K562 (cell line): Measurements from ENCODE around the gene NRG2. TPM values are rescaled to one million over a fixed set of nuclear protein-coding genes. Genes with fewer than 3 reads are reported as not detected.

ENCODE experiments used
- ATAC-seq: fragments of 200-7000 bp; cut with Tn5 transposase; 3 replicates; pipeline ENCODE4 v1.9.1; 2020; ENCODE audit warnings: moderate library complexity
- BruUV-seq: library from RNA; stranded (reverse); fragments of 400-500 nt; replicated peaks from 2 replicates; lab custom pipeline; 2021; lab: Mats Ljungman, UMichigan
- CTCF ChIA-PET: fragments of 300-600 bp; formaldehyde crosslinking; extraction: SDS; loops from one replicate; lab custom pipeline; 2021; ENCODE audit warnings: low intra/inter-chr PET ratio; lab: Yijun Ruan, JAX
- POLR2A ChIA-PET: fragments of 300-600, 350-650 bp; sonication (Branson Sonifier 250); formaldehyde crosslinking; extraction: SDS; loops from one replicate; lab custom pipeline; 2021; ENCODE audit warnings: antibody characterized with exemption, inconsistent platforms; lab: Yijun Ruan, JAX
- DNase-seq, 4 experiments: peaks; one replicate each; pipeline versions ENCODE4 v3.0.0 to v3.0.0-alpha.2; 2011 to 2018; ENCODE audit warnings: low spot score in 3 of 4, mixed read lengths in 3 of 4; ENCODE audit errors: extremely low read depth in 1 of 4
- FAIRE-seq: peaks from 2 replicates; lab custom pipeline; 2011; peaks lifted over from hg19 to GRCh38; lab: Jason Lieb, UNC
- H2AFZ ChIP-seq: 2 replicates; pipeline ENCODE4 v1.6.0; 2011; ENCODE audit warnings: low read depth, low read length, control low read depth, inconsistent platforms
- H3K27ac ChIP-seq: fragments of 200-600 bp; 3 replicates; pipeline ENCODE4 v1.8.0; 2011; ENCODE audit warnings: low read depth, mild to moderate bottlenecking, control low read depth, inconsistent platforms, low read length, moderate library complexity, mixed read lengths; ENCODE audit errors: extremely low read depth
- H3K27me3 ChIP-seq, 2 experiments: fragments of 300-600 bp in 1 of 2; 2 replicates in 1 of 2; 3 replicates in 1 of 2; pipeline versions ENCODE4 v1.6.0 to v1.8.0; 2011; ENCODE audit warnings: inconsistent platforms in 2 of 2, low read length in 2 of 2, mild to moderate bottlenecking in 1 of 2, mixed read lengths in 1 of 2, moderate library complexity in 1 of 2; ENCODE audit not compliant: control insufficient read depth in 2 of 2, insufficient read depth in 2 of 2
- H3K36me3 ChIP-seq: fragments of 300-600 bp; 3 replicates; pipeline ENCODE4 v1.8.0; 2011; ENCODE audit warnings: mild to moderate bottlenecking, low read length, inconsistent platforms; ENCODE audit not compliant: control insufficient read depth, insufficient read depth
- H3K4me1 ChIP-seq, 2 experiments: fragments of 200-600 bp in 1 of 2; replicated peaks in 1 of 2; 2 replicates in 1 of 2; 3 replicates in 1 of 2; pipeline versions ENCODE4 v1.5.1 to v1.8.0; 2011; ENCODE audit warnings: inconsistent platforms in 2 of 2, low read length in 2 of 2, mild to moderate bottlenecking in 1 of 2, mixed read lengths in 1 of 2, moderate library complexity in 1 of 2; ENCODE audit not compliant: control insufficient read depth in 2 of 2, insufficient read depth in 2 of 2
- H3K4me2 ChIP-seq: 2 replicates; pipeline ENCODE4 v1.6.1; 2011; ENCODE audit warnings: low read length, control low read depth, inconsistent platforms, mixed read lengths; ENCODE audit not compliant: insufficient read depth
- H3K4me3 ChIP-seq: fragments of 200-600 bp; sonication (generic), shearing (Covaris generic); 2 replicates; pipeline ENCODE4 v1.5.1; 2016; ENCODE audit warnings: control low read depth, inconsistent platforms
- H3K79me2 ChIP-seq: fragments of 200-600 bp; 3 replicates; pipeline ENCODE4 v1.8.0; 2011; ENCODE audit warnings: low read length, inconsistent platforms; ENCODE audit not compliant: control insufficient read depth, insufficient read depth
- H3K9ac ChIP-seq, 2 experiments: 2 replicates each; pipeline versions ENCODE4 v1.6.0 to v1.6.1; 2011; ENCODE audit warnings: low read depth in 2 of 2, low read length in 2 of 2, control low read depth in 1 of 2, inconsistent platforms in 1 of 2, mild to moderate bottlenecking in 1 of 2, mixed read lengths in 1 of 2; ENCODE audit not compliant: insufficient read depth in 1 of 2
- H3K9me1 ChIP-seq: one replicate; pipeline ENCODE4 v1.6.0; 2011; ENCODE audit warnings: inconsistent platforms, mild to moderate bottlenecking, low read length, moderate library complexity; ENCODE audit not compliant: control insufficient read depth, insufficient read depth
- H3K9me3 ChIP-seq: replicated peaks from 2 replicates; pipeline ENCODE4 v1.5.1; 2011; ENCODE audit warnings: low read depth, low read length, inconsistent platforms; ENCODE audit not compliant: control insufficient read depth, insufficient read depth
- H4K20me1 ChIP-seq: replicated peaks from 2 replicates; pipeline ENCODE4 v1.6.1; 2011; ENCODE audit warnings: low read length, inconsistent platforms, mixed read lengths; ENCODE audit not compliant: control insufficient read depth, insufficient read depth
- BCL6 ChIP-seq: fragments of 250-450 bp; sonication (Bioruptor Pico); IDR thresholded peaks from 2 replicates; pipeline ENCODE4 v1.4.0; 2020
- BRD4 ChIP-seq: fragments of 200-600 bp; sonication (generic); IDR thresholded peaks from 2 replicates; pipeline ENCODE4 v1.6.1; 2017; ENCODE audit warnings: inconsistent platforms
- CCNT2 ChIP-seq: IDR thresholded peaks from 2 replicates; pipeline ENCODE4 v1.6.1; 2011; ENCODE audit warnings: borderline replicate concordance, low read depth, mild to moderate bottlenecking, moderate library complexity, mixed read lengths, low read length; ENCODE audit not compliant: insufficient read length; ENCODE audit errors: extremely low read depth
- PHB ChIP-seq: fragments of 250-450 bp; sonication (Bioruptor Pico); IDR thresholded peaks from 2 replicates; pipeline ENCODE4 v1.5.0; 2021
- PHF8 ChIP-seq: fragments of 200-600 bp; sonication (generic); IDR thresholded peaks from 2 replicates; pipeline ENCODE4 v1.6.1; 2012; ENCODE audit warnings: mixed run types, mild to moderate bottlenecking, inconsistent platforms, low read length, moderate library complexity, borderline replicate concordance
- PRMT5 ChIP-seq: sonication (generic); formaldehyde crosslinking; IDR thresholded peaks from 2 replicates; pipeline ENCODE4 v1.5.0; 2020; ENCODE audit warnings: missing genetic modification reagents
- TAF1 ChIP-seq: IDR thresholded peaks from 2 replicates; pipeline ENCODE4 v1.6.1; 2011; ENCODE audit warnings: mild to moderate bottlenecking, low read length, moderate library complexity; ENCODE audit not compliant: insufficient read depth, control insufficient read depth, severe bottlenecking; ENCODE audit errors: extremely low read depth
- WGBS: fragments of 100-300 bp; shearing (Covaris generic); methylation state at CpG from one replicate; pipeline ENCODE4 v1.1.6; 2016; ENCODE audit warnings: low coverage, mixed read lengths; ENCODE audit not compliant: insufficient coverage; ENCODE audit errors: missing lambda C conversion rate; 5-methylcytosine and 5-hydroxymethylcytosine counted together
- in situ Hi-C: fragments of 300-500 bp; cut with MboI; formaldehyde crosslinking; loops from 4 replicates; pipeline ENCODE4 v1.15.0; 2018; ENCODE audit warnings: inconsistent platforms, mixed read lengths
- intact Hi-C: fragments of 100-400 bp; cut with micrococcal nuclease; formaldehyde crosslinking; loops from 2 replicates; pipeline ENCODE4 v1.14.2; 2022
- polyA plus RNA-seq, 8 experiments: library from polyadenylated mRNA; depleted of rRNA in 4 of 8; stranded (reverse) in 5 of 8; unstranded in 3 of 8; fragments of >200 nt; fragmentation: Nextera tagmentation in 2 of 8; fragmentation: Illumina TruSeq in 1 of 8; extraction: Ambion mirVana in 2 of 8; extraction: Trizol in 1 of 8; gene quantifications; 2 replicates each; pipeline versions ENCODE4 v1.2.1 to v1.2.3, GENCODE V29; 2011 to 2014; ENCODE audit warnings: inconsistent platforms in 1 of 8, missing spikeins in 1 of 8
- total RNA-seq, 7 experiments: library from RNA; depleted of rRNA in 6 of 7; stranded (reverse); fragments of >200 nt in 6 of 7; fragmentation: Illumina TruSeq in 2 of 7; extraction: Trizol in 2 of 7; gene quantifications; 2 replicates each; pipeline versions ENCODE4 v1.2.1 to v1.2.3, GENCODE V29; 2011 to 2021; ENCODE audit warnings: low replicate concordance in 1 of 7
- TF ChIP-seq, protein P1 (sequence below): sonication (generic); formaldehyde crosslinking; IDR thresholded peaks from 2 replicates; pipeline ENCODE4 v1.8.0; 2022; ENCODE audit warnings: mild to moderate bottlenecking, missing genetic modification reagents
- TF ChIP-seq, protein P2 (sequence below): IDR thresholded peaks from 2 replicates; pipeline ENCODE4 v1.6.1; 2012; ENCODE audit warnings: low read depth, low read length, improper control_type of control experiment, borderline replicate concordance

The NRG2 gene
- total and polyA plus RNA-seq, 9 of the 15 experiments (the other 6 are each of a cell fraction or from before 2014, with no cell fraction given) = not detected

DNA sequence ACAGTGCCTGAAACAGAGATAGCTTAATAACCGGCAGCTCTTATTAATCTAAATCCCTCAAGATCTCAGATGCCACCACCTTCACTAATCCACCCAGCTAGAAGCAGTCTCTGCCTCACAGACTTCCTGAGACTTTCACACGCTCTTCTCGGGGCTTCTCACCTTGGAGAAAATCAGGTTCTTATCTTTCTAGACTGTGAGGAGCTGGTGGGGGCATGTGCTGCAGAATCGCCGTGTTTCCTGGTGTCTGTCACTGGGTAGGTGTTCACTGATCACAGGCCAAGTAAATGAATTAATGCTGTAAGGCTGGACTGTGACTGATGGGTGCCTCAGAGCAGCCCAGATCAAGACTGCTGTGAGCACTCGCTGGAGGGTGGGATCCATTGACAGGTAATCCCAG, 145.8 kb downstream of the NRG2 start:
- POLR2A ChIA-PET = interaction anchor here (0.6 kb wide), 1 partner anchor 556 kb away, joined by 3 read pairs; the partner anchor contains the start of gene PAIP2
- ATAC-seq = no peak
- no peak for TF ChIP-seq BRD4
- TF ChIP-seq, all 486 proteins: peak for 0
- Histone ChIP-seq H3K36me3 (no peaks in the 10 kb centered on the region), H4K20me1 (peaks cover 5% of the 10 kb centered on the region), H3K4me2 (no peak overlapping the region), H2AFZ (no peak overlapping the region), H3K27me3 (peaks cover 32 to 78% of the 10 kb centered on the region in 2 experiments; a peak in 4 of 5 replicates), H3K9me3 (no peaks in the 10 kb centered on the region), H3K9ac (no peak overlapping the region), H3K9me1 (no peaks in the 10 kb centered on the region), H3K27ac (no peak overlapping the region), H3K4me1 (no peaks in the 10 kb centered on the region), H3K79me2 (no peaks in the 10 kb centered on the region), H3K4me3 (no peak overlapping the region)
- intact Hi-C loops (no loop called here), in situ Hi-C loops (no loop called here)
- WGBS = 0% methylated on average over 6 of the region's 6 CpGs
- FAIRE-seq (no peak), DNase-seq (no peak)
- BruUV-seq = no TSS peak
- CTCF ChIA-PET = no interaction called here

DNA sequence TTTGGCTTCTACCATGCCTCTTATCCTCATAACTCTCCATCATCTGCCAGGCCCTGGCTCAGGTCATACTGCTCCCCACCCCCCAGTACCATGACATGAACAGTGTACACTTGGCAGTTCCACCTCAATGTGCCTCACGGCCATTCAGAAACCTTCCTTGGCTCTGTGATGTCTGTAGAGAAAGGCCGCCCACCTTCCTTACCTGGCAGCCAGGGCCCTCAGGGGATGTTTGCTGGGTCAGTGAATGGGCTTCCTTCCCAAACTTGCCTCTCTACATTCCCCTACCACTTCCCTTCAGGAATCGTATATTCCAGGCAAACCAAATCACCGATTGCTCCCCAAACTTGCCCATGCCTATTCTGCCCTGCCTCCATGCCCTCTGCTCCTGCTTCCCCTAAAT, 146.4 kb downstream of the NRG2 start:
- ChIA-PET CTCF (no interaction called here), POLR2A (no interaction called here)
- FAIRE-seq (no peak), ATAC-seq (no peak), DNase-seq (no peak)
- no peak for TF ChIP-seq PHF8
- TF ChIP-seq, protein P1, sequence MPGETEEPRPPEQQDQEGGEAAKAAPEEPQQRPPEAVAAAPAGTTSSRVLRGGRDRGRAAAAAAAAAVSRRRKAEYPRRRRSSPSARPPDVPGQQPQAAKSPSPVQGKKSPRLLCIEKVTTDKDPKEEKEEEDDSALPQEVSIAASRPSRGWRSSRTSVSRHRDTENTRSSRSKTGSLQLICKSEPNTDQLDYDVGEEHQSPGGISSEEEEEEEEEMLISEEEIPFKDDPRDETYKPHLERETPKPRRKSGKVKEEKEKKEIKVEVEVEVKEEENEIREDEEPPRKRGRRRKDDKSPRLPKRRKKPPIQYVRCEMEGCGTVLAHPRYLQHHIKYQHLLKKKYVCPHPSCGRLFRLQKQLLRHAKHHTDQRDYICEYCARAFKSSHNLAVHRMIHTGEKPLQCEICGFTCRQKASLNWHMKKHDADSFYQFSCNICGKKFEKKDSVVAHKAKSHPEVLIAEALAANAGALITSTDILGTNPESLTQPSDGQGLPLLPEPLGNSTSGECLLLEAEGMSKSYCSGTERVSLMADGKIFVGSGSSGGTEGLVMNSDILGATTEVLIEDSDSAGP (CRISPR knock-in tag) = no peak
- TF ChIP-seq PRMT5 (CRISPR knock-in tag) = no peak
- TF ChIP-seq TAF1 = no peak
- TF ChIP-seq, protein P2, sequence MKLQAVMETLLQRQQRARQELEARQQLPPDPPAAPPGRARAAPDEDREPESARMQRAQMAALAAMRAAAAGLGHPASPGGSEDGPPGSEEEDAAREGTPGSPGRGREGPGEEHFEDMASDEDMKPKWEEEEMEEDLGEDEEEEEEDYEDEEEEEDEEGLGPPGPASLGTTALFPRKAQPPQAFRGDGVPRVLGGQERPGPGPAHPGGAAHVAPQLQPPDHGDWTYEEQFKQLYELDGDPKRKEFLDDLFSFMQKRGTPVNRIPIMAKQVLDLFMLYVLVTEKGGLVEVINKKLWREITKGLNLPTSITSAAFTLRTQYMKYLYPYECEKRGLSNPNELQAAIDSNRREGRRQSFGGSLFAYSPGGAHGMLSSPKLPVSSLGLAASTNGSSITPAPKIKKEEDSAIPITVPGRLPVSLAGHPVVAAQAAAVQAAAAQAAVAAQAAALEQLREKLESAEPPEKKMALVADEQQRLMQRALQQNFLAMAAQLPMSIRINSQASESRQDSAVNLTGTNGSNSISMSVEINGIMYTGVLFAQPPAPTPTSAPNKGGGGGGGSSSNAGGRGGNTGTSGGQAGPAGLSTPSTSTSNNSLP = no peak
- no peak for TF ChIP-seq CCNT2
- no peak for TF ChIP-seq PHB (CRISPR knock-in tag)
- no peak for TF ChIP-seq BCL6 (CRISPR knock-in tag)
- Histone ChIP-seq H3K4me2 (no peak overlapping the region), H3K4me3 (no peak overlapping the region), H3K9me1 (no peaks in the 10 kb centered on the region), H2AFZ (no peak overlapping the region), H3K79me2 (no peaks in the 10 kb centered on the region), H3K27me3 (peaks cover 28 to 77% of the 10 kb centered on the region in 2 experiments; a peak in 4 of 5 replicates), H3K4me1 (no peaks in the 10 kb centered on the region), H3K9me3 (no peaks in the 10 kb centered on the region), H3K9ac (no peak overlapping the region), H4K20me1 (peaks cover 5% of the 10 kb centered on the region), H3K36me3 (no peaks in the 10 kb centered on the region), H3K27ac (no peak overlapping the region)
- no TSS peak for BruUV-seq
- 4% methylated on average over 4 of the region's 4 CpGs for WGBS
- intact Hi-C loops = no loop called here
- in situ Hi-C loops = no loop called here
